Activated gamma-delta T cell (primary cell): ENCODE results near the gene PLEKHH2.
"Not testable (repeated sequence)": the region's sequence is repeated elsewhere in the genome, so short reads cannot be mapped to it uniquely, and the experiment has no call there.

Source experiments
- DNase-seq: peaks from one replicate; lab custom pipeline; 2025; lab: John Stamatoyannopoulos, UW

Gene PLEKHH2

DNA sequence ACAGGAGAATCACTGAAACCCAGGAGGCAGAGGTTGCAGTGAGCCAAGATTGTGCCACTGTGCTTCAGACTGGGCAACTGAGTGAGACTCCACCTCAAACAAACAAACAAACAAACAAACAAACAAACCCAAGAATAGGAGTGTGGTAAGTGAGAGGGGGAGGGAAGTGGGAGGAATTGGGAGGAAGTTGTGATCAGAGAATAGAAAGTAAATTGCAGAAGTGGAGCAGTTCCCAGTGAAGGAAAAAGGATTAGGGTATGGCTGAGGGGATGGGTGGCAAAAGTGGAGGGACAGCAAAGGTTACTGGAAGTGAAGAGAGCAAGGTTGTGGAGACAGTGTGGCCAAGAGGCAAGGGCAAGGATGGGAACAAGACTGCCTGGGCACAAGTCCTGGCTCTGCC is 80.3 kb downstream of the PLEKHH2 start:
- DNase-seq, result no peak

DNA sequence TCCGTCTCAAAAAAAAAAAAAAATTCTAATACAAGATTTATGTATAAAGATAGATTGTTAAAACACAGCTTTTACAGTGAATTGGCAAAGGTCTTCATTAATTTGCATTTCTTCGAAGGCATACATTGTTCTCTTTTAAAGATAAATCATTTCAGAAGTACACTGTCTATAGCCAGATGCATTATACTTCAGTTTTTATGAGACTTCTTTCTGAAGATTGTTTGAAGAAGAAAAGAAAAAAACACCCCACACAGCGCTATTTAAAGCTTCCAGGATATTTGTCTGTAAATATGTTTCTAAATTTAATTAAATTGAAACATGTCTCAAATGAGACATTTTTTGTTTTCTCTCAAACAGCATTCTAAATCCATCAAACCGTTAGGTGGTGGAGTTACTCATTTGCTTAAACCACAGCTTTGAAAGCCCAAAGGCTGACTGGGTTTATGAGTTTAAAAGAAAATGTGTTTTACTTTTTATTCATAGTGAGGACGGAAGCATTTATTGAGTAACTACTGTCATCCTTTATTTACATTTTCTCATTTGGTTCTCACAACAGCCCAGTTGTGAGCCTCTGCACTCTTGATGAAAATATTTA is 81.6 kb downstream of the PLEKHH2 start:
- no peak for DNase-seq

DNA sequence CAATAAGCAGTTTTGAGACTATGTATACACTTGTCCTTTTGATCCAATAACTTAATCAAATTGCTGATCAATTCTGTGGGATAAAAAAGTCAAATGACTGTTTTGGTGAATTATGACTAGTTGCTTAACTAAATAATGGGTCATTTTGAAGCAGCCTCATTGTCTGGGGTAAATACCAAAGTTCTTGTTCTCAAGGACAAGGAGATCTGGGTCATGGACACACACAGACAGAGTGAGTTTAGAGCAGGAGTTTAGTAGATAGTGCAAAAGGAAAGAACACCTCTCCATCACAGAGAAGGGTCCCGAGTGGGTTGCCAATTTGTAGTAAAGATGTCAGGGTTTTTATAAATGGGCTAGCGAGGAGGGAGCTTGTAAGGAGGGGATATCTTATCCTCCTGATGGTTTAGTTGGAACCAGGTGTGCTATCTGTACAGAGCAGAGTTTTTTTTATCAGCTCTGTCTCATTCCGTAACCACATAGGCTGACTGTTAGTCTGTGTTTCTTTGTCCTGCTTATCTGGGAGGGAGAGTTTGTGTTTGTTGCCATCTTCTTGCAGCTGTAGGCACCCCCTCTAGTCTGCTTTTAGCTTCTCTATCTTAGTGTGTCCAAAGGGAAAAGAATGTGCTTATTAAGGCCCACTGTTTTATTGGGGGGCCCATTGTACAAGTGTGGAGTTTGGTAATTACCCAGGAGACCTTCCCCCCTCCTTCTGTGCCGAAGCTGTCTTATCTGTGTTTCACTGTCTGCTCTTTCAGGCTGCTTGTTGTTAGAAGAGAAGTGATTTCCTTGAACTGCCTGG is 87.9 kb downstream of the PLEKHH2 start:
- no peak for DNase-seq

DNA sequence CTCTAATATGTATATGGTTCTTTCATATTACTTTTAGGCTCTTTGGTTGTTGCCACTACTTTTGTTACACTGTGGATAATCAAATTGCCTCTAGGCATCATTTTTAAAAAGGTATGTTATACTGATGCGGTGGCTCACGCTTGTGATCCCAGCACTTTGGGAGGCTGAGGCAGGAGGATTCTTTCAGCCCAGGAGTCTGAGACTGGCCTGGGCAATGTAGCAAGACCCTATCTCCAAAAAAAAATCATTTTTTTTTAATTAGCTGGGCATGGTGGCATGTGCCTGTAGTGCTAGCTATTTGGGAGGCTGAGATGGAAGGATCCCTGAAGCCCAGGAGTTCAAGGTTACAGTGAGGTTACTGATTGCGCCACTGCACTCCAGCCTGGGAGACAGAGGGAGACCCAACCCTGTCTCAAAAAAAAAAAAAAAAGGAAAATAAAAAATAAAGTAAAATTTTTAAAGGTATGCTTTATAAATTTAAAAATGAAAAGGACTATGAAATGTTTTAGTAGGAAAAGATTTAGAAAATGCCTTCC is 88.7 kb downstream of the PLEKHH2 start:
- no peak for DNase-seq

DNA sequence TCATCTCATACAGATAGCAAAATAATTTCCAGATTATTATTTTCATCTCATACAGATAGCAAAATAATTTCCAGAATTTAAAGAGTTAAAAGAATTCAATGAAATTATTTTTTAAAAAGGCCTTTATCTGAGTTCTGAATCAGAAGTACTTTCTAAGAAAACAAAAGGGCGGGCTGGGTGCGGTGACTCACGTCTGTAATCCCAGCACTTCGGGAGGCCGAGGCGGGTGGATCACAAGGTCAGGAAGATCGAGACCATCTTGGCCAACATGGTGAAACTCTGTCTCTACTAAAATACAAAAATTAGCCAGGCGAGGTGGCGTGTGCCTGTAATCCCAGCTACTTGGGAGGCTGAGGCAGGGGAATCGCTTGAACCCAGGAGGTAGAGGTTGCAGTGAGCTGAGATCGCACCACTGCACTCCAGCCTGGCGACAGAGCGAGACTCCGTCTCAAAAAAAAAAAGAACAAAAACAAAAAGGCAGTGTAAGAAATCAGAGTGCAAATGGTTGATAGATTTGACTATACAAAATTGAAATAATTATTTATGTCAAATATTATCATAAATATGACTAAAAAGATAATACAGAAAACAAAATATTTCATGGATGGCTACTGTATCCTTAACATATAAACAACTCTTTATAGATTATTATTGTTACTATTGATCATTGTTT is 90.0 kb downstream of the PLEKHH2 start:
- not testable (repeated sequence) for DNase-seq

DNA sequence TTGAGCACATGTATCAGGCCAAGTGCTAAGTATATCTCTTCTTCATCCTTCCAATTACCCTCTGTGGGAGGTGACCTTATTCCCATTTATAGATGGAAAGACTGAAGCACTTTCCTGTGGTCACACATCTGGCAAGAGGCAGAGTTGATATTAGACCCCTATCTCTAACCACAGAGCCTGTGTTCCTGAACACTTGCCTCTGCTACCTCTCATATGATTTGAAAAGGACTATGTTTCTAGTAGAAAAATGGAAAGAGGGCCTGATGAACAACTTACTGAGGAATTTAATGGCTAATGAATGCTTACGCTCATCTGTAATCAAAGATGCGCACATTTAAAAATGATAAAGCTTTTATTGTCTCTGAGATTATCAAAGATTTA is 90.6 kb downstream of the PLEKHH2 start:
- DNase-seq, result no peak

DNA sequence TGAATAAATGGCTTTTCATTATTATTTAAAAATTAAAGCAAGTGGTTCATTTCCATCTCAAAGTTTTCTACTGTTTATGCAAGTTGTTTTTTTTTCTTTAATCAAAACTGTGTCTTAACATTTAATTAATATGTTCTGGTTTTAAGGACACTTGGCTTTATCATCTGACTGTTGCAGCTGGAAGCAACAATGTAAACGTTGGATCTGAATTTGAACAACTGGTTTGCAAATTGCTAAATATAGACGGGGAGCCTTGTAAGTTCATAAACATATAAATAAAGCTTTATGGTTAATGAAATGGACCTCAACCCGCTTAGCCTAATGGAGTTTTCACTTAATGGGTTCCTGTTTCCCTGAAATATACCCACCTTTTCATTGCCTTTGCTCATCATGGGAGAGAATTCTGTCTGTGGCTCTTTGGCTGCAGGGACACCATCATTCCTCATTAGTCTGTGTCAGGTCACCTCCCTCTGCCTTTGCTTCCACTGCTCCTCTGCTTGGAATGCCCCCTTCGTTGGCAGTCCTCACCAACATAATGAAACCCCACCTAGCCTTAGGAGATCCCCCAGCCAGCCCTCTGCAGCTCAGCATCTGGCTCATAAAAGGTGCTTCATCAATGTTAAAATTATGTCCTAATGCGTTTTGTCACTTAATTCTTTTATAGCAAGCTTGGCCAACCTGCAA is 92.6 kb downstream of the PLEKHH2 start:
- no peak for DNase-seq

DNA sequence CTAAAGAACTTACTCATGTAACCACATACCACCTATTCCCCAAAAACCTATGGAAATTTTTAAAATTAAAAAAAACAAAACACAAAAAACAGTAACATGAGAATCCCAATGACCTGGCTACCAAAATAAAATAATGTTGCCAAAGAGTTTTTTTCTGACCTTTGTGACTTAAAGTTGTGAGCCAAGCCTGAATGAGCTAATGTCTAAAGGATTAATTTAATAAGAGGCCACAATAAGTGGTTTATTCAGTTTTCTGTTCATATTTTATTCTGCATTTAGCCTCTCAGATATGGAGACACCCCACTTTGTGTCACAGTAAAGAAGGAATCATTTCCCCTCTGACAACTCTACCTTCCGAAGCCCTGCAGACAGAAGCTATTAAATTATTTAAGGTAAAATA is 94.2 kb downstream of the PLEKHH2 start:
- no peak for DNase-seq

DNA sequence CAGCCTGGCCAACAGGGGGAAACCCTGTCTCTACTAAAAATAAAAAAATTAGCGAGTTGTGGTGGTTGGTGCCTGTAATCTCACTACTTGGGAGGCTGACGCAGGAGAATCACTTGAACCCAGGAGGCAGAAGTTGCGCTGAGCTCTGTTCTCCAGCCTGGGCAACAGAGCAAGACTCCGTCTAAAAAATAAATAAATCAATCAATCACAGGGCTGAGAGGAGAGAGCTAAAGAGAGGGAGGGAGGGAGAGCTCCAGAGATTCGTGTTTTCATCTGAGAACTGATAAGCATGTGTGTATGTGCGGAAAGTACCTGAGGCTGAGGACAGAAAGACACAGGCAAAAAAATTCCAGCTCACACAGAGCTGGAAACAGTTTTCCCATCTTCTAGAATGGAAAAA is 99.6 kb downstream of the PLEKHH2 start:
- DNase-seq, result no peak

DNA sequence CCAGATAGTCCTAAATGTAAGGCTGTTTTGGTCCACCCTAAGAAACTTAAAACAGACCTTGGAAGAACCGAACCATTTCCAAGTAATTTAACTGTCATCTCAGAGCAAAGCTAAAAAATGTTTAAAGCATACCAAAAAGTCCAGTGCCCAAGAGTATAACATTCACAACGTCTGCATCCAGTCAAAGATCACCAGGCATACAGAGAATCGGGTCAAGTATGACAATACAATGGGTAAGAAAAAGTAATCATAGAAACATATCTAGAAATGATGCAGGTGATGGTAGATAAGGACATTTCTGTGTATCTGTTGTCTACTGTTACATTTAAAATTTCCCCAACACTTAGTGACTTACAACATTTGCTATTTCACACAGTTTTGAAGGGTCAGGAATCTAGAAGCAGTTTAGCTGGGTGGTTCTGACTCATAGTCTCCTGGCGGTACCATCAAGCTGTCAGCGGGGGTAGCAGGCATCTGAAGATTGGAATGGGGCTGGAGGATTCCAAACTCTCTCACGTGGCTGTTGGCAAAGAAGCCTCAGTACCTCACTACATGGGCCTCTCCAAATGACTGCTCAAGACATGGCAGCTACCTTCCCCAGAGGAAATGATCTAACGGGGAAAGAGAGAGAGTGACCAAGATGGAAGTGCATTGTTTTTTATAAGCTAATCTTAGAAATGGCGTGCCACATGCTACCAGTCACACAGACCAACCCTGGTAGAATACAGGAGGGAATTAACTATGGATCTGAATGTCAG is 100.2 kb downstream of the PLEKHH2 start:
- DNase-seq, result no peak

DNA sequence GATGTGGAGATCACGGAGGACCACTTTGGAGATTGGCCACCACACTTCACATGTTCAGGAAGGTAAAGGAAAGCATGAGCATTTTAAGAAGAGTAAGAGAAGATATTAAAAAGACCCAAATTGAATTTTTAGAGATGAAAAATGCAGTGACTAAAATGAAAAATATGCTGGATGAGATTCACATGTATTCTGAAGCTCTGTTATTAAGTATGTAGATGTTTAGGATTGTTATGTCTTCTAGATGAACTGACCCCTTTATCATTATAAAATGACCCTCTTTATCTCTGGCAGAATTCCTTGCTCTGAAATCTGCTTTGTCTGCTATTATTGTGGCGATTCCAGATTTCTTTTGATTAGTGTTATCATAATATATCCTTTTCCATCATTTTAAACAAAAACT is 100.8 kb downstream of the PLEKHH2 start:
- no peak for DNase-seq

DNA sequence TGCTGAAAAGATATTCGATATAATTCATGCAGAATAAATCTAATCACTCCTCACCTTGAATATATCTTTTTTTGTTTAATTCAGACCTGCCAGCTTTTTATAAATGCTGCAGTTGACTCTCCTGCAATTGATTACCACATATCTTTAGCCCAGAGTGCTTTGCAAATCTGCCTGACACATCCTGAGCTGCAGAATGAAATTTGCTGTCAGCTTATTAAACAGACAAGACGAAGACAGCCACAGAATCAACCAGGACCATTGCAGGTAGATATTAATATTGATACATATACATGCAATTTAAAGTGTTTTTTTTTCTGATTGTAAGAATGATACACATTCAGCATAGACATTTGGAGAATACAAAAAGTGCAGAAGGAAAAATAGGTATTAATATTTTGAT is 101.2 kb downstream of the PLEKHH2 start:
- no peak for DNase-seq

DNA sequence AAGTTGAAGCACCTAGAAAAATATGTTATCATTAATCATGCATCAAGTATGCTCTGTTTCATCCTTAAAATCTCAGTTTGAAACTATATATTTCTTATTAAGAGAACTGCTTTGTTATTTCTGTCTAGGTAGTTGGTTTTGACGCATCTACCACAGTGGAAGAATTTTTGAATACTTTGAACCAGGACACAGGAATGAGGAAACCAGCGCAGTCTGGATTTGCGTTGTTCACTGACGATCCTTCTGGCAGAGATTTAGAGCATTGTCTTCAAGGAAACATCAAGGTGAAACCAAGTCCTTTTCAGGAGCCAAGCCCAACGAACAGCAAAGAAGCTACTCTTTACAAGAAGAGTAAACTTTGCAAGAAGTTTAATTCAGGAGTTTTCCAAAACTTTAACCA is 106.6 kb downstream of the PLEKHH2 start:
- DNase-seq, result no peak

DNA sequence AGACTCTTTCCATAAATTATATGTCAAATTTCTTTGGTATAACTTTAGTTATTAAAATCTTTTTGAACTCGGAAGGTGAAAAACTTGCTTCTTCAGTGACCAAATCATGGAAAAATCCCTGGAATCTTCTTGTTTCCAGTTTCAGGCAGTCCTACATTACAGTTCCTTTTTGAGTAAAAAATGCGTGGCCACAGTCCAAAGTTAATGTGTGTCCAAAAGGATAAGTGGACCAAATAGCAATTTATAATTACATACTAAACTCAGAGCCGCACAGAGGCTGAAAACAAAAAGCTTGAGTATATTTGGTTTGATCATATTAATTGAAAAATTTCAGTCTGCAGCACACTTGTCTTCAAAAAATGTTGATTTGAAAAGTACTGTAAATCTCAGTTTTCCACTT is 108.4 kb downstream of the PLEKHH2 start:
- DNase-seq, result no peak

DNA sequence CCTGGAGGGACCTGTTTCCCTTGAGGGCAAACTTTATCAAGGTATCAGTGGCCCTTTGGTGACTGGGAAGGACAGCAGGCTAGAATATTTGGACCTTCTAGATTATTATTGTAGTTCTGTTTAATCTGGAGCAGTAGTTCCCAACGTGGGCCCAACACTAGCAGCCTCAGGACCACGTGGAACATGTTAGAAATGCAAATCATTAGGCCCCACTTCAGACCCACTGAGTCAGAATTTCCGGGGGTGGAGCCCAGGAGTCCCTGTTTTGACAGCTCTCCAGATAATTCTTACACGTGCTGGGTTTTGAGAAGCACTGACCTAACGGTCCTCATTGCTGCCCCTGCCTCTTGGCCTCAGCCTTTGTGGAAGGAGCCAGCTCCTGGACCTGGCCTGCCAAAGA is 111.3 kb downstream of the PLEKHH2 start:
- DNase-seq, result no peak

DNA sequence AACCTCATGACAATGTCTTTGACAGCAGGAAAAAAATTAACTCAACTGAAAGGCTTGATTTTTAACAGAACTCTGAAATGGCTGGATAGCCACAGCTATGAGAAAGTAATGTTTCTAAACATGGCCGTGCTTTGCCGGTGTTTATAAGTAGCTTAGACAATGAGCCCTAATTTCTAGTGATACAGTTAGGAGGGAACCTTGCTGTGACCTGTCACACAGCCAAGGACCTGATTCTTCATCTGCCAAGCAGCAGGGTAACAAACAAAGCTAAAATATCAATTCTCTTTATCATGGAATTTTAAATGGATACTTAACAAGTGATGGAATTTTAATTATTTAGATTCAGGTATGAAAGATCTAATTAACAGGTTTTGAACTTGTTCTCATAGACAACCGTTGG is 112.5 kb downstream of the PLEKHH2 start:
- DNase-seq, result no peak

DNA sequence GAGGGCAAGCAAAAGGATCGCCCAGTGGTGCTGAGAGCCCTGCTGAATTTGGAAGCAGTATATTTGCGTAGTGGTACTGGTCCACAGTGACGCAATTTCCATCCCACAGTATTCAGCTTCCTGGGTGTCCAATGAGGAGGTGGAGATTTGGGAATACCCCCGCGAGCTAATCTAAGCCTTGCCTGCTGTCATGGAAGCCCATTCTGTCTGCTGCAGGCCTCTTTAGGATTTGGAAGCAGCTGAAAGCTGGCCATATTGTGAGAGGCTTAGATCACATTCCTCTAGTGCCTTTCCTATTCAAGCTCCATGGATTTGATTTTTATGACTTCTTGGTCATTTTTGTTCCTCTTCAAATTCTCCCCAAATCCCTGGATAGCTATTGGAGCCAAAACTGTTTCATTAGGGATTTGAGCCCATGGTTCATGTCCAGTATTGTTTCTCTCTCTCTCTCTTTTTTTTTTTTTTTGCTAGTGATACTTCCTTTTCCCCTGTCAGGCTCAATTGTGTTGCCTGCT is 114.5 kb downstream of the PLEKHH2 start:
- no peak for DNase-seq

DNA sequence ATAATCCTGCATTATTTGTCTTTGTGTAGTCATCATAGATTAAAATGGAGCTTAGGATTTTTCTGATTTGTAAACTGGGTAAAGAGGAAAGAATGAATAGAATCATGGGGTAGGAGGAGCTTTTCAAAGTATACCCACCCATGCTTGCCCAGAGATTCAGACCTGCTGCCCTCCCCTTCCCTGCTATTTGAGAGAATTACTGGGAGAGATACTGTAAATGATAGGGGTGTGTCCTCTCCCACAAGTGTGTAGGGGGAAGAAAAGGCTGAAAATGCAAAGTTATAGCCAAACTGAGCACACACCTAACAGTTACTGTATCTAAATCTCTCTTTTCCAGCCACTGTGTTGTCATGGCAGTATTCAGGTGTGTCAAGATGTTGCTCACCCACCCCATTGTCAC is 115.2 kb downstream of the PLEKHH2 start:
- no peak for DNase-seq

DNA sequence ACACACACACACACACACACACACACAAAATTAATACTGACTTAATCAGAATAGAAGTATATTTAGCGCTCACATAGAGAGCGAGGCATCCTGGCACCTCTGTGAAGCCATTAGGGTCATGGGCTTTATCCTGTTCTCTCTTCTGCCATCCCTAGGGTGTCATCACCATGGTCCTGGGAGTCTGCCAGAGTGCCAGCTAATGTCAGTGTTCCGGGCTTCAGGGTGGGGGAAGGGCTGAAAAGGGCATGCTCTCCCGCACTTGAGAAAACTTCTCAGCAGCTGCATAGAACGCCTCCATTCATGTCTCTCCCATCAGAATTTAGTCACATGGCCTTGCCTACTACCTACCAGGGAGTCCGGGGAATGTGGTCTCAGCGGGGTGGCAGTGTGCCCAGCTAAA is 117.1 kb downstream of the PLEKHH2 start:
- DNase-seq, result no peak

DNA sequence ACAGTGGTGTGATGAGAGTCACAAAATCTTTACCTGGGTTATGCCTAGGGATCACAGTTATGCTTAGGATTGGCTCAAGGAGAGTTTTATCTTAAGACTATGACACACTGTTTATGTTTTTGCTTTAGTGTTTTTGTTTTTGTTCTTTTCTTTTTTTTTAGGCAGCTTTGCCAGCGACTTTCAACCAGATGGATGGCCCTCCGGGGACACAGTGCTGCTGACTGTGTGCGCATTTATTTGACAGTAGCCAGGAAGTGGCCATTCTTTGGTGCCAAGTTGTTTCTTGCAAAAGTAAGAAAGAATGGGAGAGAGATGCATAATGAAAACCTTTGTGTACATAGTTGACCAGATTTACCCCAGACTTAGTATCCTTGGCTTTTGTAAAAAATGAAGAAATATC is 121.7 kb downstream of the PLEKHH2 start:
- DNase-seq, result no peak

DNA sequence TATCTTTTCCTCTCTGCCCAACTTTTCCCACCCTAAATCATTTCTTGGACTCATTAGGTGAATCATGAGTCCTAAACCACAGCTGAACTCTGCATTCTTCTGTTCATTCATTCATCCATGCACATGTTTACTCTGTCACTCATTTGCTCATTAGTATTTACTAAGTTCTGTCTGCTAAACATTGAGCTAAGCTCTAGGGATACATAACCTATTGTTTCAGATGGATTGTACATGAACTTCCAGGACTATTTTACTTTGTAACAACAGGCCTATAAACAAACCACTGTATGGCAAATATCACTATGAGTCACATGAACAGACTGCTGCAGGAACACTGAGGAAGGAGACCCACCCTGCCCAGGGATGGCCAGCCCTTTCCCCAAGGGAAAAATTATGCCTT is 122.1 kb downstream of the PLEKHH2 start:
- DNase-seq, result no peak

DNA sequence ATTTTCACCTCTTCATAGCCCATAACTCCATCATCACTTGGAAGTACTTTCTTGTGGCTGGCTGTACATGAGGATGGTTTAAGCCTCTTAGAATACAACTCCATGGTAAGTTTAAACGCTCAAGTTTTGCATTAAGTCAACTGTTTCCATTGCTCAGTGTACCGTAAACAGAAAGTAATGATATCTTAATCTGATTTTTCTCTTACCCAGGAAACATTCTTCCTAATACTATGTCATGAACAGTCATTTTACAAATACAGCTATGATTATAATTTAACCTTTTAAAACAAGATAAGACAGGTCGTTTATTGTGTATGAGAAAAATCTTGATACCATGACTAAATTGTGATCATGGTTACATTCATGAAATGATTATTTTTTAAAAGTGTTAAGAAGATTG is 125.2 kb downstream of the PLEKHH2 start:
- DNase-seq, result no peak
